Endothelial cell of umbilical vein (primary cell): ENCODE measurements around the gene PLEKHG1. TPM values are rescaled to one million over a fixed set of nuclear protein-coding genes. Genes with fewer than 3 reads are reported as not detected.

ENCODE experiments used
- BruUV-seq: library from RNA; stranded (reverse); fragments of 400-500 nt; replicated peaks from 2 replicates; lab custom pipeline; 2021; lab: Mats Ljungman, UMichigan
- CTCF ChIA-PET: fragments of 300-600, 350-600 bp; sonication (Branson Sonifier 250); formaldehyde crosslinking; loops from one replicate; lab custom pipeline; 2021; ENCODE audit warnings: antibody characterized with exemption, inconsistent platforms; lab: Charles Lee
- POLR2A ChIA-PET: fragments of 300-600, 350-600 bp; sonication (Branson Sonifier 250); formaldehyde crosslinking; loops from one replicate; lab custom pipeline; 2021; ENCODE audit warnings: antibody characterized with exemption, inconsistent platforms; lab: Charles Lee
- DNase-seq: peaks from one replicate; pipeline ENCODE4 v3.0.0-alpha.2; 2011; ENCODE audit warnings: low read depth, low spot score
- FAIRE-seq: peaks from 2 replicates; lab custom pipeline; 2011; peaks lifted over from hg19 to GRCh38; lab: Jason Lieb, UNC
- H2AFZ ChIP-seq: 2 replicates; pipeline ENCODE4 v1.6.0; 2012; ENCODE audit warnings: low read depth, low read length, control low read depth, inconsistent platforms
- H3K27ac ChIP-seq: 2 replicates; pipeline ENCODE4 v1.5.1; 2011; ENCODE audit warnings: low read depth, mild to moderate bottlenecking, control low read depth, low read length, moderate library complexity; ENCODE audit not compliant: insufficient read depth
- H3K27me3 ChIP-seq, 2 experiments: 2 replicates each; pipeline versions ENCODE4 v1.6.0 to v1.6.1; 2011; ENCODE audit warnings: low read length in 2 of 2, mixed read lengths in 1 of 2; ENCODE audit not compliant: control insufficient read depth in 2 of 2, insufficient read depth in 2 of 2
- H3K36me3 ChIP-seq, 2 experiments: 2 replicates in 1 of 2; 3 replicates in 1 of 2; pipeline ENCODE4 v1.5.1; 2011; ENCODE audit warnings: low read length in 2 of 2, mild to moderate bottlenecking in 1 of 2, moderate library complexity in 1 of 2; ENCODE audit not compliant: control insufficient read depth in 2 of 2, insufficient read depth in 2 of 2; ENCODE audit errors: extremely low read depth in 1 of 2
- H3K4me1 ChIP-seq: 3 replicates; pipeline ENCODE4 v1.5.1; 2011; ENCODE audit warnings: mild to moderate bottlenecking, low read length; ENCODE audit not compliant: control insufficient read depth, insufficient read depth; ENCODE audit errors: extremely low read depth
- H3K4me2 ChIP-seq: 2 replicates; pipeline ENCODE4 v1.6.1; 2011; ENCODE audit warnings: low read length, control low read depth, mixed read lengths; ENCODE audit not compliant: insufficient read depth
- H3K4me3 ChIP-seq, 3 experiments: fragments of 200-600 bp in 1 of 3; sonication (generic), shearing (Covaris generic) in 1 of 3; replicated peaks in 1 of 3; 2 replicates each; pipeline ENCODE4 v1.5.1; 2011 to 2016; ENCODE audit warnings: control low read depth in 3 of 3, low read length in 3 of 3, mild to moderate bottlenecking in 2 of 3, inconsistent platforms in 1 of 3, low read depth in 1 of 3, moderate library complexity in 1 of 3; ENCODE audit not compliant: insufficient read depth in 1 of 3
- H3K79me2 ChIP-seq: 2 replicates; pipeline ENCODE4 v1.6.0; 2012; ENCODE audit warnings: low read length, inconsistent platforms; ENCODE audit not compliant: control insufficient read depth, insufficient read depth
- H3K9ac ChIP-seq: replicated peaks from 2 replicates; pipeline ENCODE3; 2011; ENCODE audit warnings: low read length, control low read depth; ENCODE audit not compliant: insufficient read depth; ENCODE audit errors: extremely low read depth
- H3K9me1 ChIP-seq: replicated peaks from 3 replicates; pipeline ENCODE4 v1.6.0; 2011; ENCODE audit warnings: mild to moderate bottlenecking, low read length; ENCODE audit not compliant: control insufficient read depth, insufficient read depth; ENCODE audit errors: extremely low read depth
- H3K9me3 ChIP-seq: replicated peaks from 2 replicates; pipeline ENCODE4 v1.5.1; 2012; ENCODE audit warnings: low read length, inconsistent platforms; ENCODE audit not compliant: control insufficient read depth, insufficient read depth
- H4K20me1 ChIP-seq: replicated peaks from 2 replicates; pipeline ENCODE3; 2011; ENCODE audit warnings: mild to moderate bottlenecking, low read length; ENCODE audit not compliant: control insufficient read depth, insufficient read depth; ENCODE audit errors: extremely low read depth
- CTCF ChIP-seq, 2 donors: IDR thresholded peaks; 1 replicate in 1 of 2; 2 replicates in 1 of 2; pipeline ENCODE4 v1.5.1; 2011; ENCODE audit warnings: low read length in 2 of 2, mild to moderate bottlenecking in 2 of 2, moderate library complexity in 2 of 2, control low read depth in 1 of 2, inconsistent platforms in 1 of 2, low read depth in 1 of 2; ENCODE audit not compliant: insufficient read depth in 1 of 2; ENCODE audit errors: extremely low read depth in 1 of 2
- EZH2 ChIP-seq: IDR thresholded peaks from 2 replicates; pipeline ENCODE4 v1.6.1; 2012; ENCODE audit warnings: borderline replicate concordance, low read depth, mild to moderate bottlenecking, moderate library complexity, low read length, inconsistent platforms; ENCODE audit not compliant: severe bottlenecking
- FOS ChIP-seq: IDR thresholded peaks from 2 replicates; pipeline ENCODE4 v1.6.1; 2011; ENCODE audit warnings: mild to moderate bottlenecking, low read length, moderate library complexity, borderline replicate concordance; ENCODE audit not compliant: insufficient read depth
- GATA2 ChIP-seq: IDR thresholded peaks from 2 replicates; pipeline ENCODE4 v1.7.0; 2011; ENCODE audit warnings: low read depth, mild to moderate bottlenecking, moderate library complexity, mixed read lengths, low read length; ENCODE audit not compliant: insufficient read length, insufficient read depth
- JUN ChIP-seq: IDR thresholded peaks from 2 replicates; pipeline ENCODE4 v1.6.1; 2011; ENCODE audit warnings: borderline replicate concordance, low read depth; ENCODE audit not compliant: insufficient read length, insufficient read depth
- MAX ChIP-seq: IDR thresholded peaks from 2 replicates; pipeline ENCODE4 v1.6.1; 2011; ENCODE audit not compliant: insufficient read depth, insufficient read length
- MYC ChIP-seq: IDR thresholded peaks from one replicate; pipeline ENCODE4 v1.6.1; 2011; ENCODE audit warnings: mild to moderate bottlenecking, low read depth, low read length
- POLR2A ChIP-seq: IDR thresholded peaks from 2 replicates; pipeline ENCODE4 v1.6.1; 2012; ENCODE audit warnings: low read depth, mild to moderate bottlenecking, control low read depth, low read length
- POLR2AphosphoS5 ChIP-seq: IDR thresholded peaks from 2 replicates; pipeline ENCODE4 v1.6.1; 2012; ENCODE audit warnings: low read depth, mild to moderate bottlenecking, control low read depth, low read length, moderate library complexity; ENCODE audit not compliant: insufficient read depth
- dilution Hi-C: fragments of 300-500 bp; cut with MboI; formaldehyde crosslinking; loops from one replicate; pipeline ENCODE4 v1.15.0; 2019; ENCODE audit warnings: low sequenced_read_pairs; ENCODE audit not compliant: extremely low pct_ligation_motif_present
- intact Hi-C: fragments of 100-400 bp; cut with micrococcal nuclease; formaldehyde crosslinking; loops from one replicate; pipeline ENCODE4 v1.10.0; 2022
- polyA plus RNA-seq, 4 experiments: library from polyadenylated mRNA; depleted of rRNA in 3 of 4; stranded (reverse) in 3 of 4; unstranded in 1 of 4; fragments of >200 nt; gene quantifications; 2 replicates each; pipeline versions ENCODE4 v1.2.1 to v1.2.3, GENCODE V29; 2011 to 2012; ENCODE audit warnings: missing spikeins in 1 of 4
- total RNA-seq: library from RNA; stranded (reverse); gene quantifications from 2 replicates; pipeline ENCODE4 v1.2.3, GENCODE V29; 2021

The PLEKHG1 gene
- total and polyA plus RNA-seq, 2 donors (not counting 3 experiments of a cell fraction or from before 2014, with no cell fraction given): 8.8 to 62.5 TPM

- intact Hi-C loops: no loop called here
- Histone ChIP-seq H3K4me3 (no peak overlapping the region), H3K36me3 (no peaks in the 10 kb centered on the region), H3K4me1 (no peaks in the 10 kb centered on the region), H3K9ac (no peak overlapping the region), H2AFZ (no peak overlapping the region), H4K20me1 (no peaks in the 10 kb centered on the region), H3K9me1 (no peaks in the 10 kb centered on the region), H3K27me3 (peaks cover 8 to 12% of the 10 kb centered on the region in 2 experiments), H3K9me3 (no peaks in the 10 kb centered on the region), H3K4me2 (no peak overlapping the region), H3K27ac (no peak overlapping the region), H3K79me2 (no peaks in the 10 kb centered on the region)
- peak; percentile 54 for DNase-seq
- dilution Hi-C loops: no loop called here
- no peak for FAIRE-seq
- TF ChIP-seq EZH2 (no peak), MAX (no peak), CTCF (IDR thresholded peaks at IDR 0.05; ENCODE audit: extremely low read depth in 1 of 2, insufficient read depth in 1 of 2, low read depth in 1 of 2, low read length in 2 of 2) (no peak), POLR2A (no peak), POLR2AphosphoS5 (no peak), FOS (no peak), JUN (no peak), GATA2 (no peak), MYC (no peak)
- no TSS peak for BruUV-seq
- ChIA-PET CTCF (no interaction called here), POLR2A (no interaction called here)
Measured at GRCh38 chr6:150567380-150567779, 32.3 kb upstream of the PLEKHG1 start.
